Right atrium auricular region (tissue), 2 donors: ENCODE measurements around the gene CD2AP. TPM values are rescaled to one million over a fixed set of nuclear protein-coding genes. Genes with fewer than 3 reads are reported as not detected.

Experiments
- DNase-seq: peaks from one replicate; pipeline ENCODE4 v3.0.0-alpha.2; 2019; ENCODE audit warnings: low spot score
- H3K27ac ChIP-seq, 2 donors: fragments of 200-600 bp; sonication (generic); 1 replicate in 1 of 2; 2 replicates in 1 of 2; pipeline ENCODE4 v1.5.1; 2016 to 2019
- H3K27me3 ChIP-seq, 2 donors: fragments of 200-600 bp; sonication (generic); one replicate each; pipeline versions ENCODE4 v1.5.1 to v1.6.0; 2017 to 2019
- H3K36me3 ChIP-seq: fragments of 200-600 bp; sonication (generic); one replicate; pipeline ENCODE4 v1.5.1; 2016
- H3K4me1 ChIP-seq, 2 donors: fragments of 200-600 bp; sonication (generic); one replicate each; pipeline versions ENCODE4 v1.5.1 to v1.6.0; 2017 to 2019
- H3K4me3 ChIP-seq, 2 donors: fragments of 200-600 bp; sonication (generic); 1 replicate in 1 of 2; 2 replicates in 1 of 2; pipeline ENCODE4 v1.5.1; 2017 to 2019; ENCODE audit warnings: mild to moderate bottlenecking in 1 of 2, moderate library complexity in 1 of 2
- H3K9me3 ChIP-seq, 2 donors: fragments of 200-600 bp; sonication (generic); one replicate each; pipeline ENCODE4 v1.5.1; 2019
- total RNA-seq, 2 donors: library from RNA; depleted of rRNA; stranded (reverse); fragments of >200 nt; gene quantifications; one replicate each; pipeline ENCODE4 v1.1.0, GENCODE V29; 2016
- TF ChIP-seq, protein P1 (sequence below), 2 donors: fragments of 200-600 bp; sonication (generic); IDR thresholded peaks; one replicate each; pipeline ENCODE4 v1.5.1; 2019; ENCODE audit warnings: antibody characterized with exemption in 2 of 2

Gene CD2AP, protein sequence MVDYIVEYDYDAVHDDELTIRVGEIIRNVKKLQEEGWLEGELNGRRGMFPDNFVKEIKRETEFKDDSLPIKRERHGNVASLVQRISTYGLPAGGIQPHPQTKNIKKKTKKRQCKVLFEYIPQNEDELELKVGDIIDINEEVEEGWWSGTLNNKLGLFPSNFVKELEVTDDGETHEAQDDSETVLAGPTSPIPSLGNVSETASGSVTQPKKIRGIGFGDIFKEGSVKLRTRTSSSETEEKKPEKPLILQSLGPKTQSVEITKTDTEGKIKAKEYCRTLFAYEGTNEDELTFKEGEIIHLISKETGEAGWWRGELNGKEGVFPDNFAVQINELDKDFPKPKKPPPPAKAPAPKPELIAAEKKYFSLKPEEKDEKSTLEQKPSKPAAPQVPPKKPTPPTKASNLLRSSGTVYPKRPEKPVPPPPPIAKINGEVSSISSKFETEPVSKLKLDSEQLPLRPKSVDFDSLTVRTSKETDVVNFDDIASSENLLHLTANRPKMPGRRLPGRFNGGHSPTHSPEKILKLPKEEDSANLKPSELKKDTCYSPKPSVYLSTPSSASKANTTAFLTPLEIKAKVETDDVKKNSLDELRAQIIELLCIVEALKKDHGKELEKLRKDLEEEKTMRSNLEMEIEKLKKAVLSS
- 10 to 100 TPM in 1 of 2 donors, 1 to 10 TPM in 1; 9.8 to 10.8 TPM for total RNA-seq

- Histone ChIP-seq H3K27me3 (no peaks in the 10 kb centered on the region), H3K4me1 (peaks cover 0 to 16% of the 10 kb centered on the region in 2 donors), H3K9me3 (no peaks in the 10 kb centered on the region)
Observed at GRCh38 chr6:47477497-47478232, at the start of gene CD2AP. TSS of gene CD2AP (plus strand) at chr6:47477789. CDS start at chr6:47478245, 456 bp downstream.

GRCh38 chr6:47428288-47428687, 49.3 kb upstream of the CD2AP start:
- TF ChIP-seq, protein P1, sequence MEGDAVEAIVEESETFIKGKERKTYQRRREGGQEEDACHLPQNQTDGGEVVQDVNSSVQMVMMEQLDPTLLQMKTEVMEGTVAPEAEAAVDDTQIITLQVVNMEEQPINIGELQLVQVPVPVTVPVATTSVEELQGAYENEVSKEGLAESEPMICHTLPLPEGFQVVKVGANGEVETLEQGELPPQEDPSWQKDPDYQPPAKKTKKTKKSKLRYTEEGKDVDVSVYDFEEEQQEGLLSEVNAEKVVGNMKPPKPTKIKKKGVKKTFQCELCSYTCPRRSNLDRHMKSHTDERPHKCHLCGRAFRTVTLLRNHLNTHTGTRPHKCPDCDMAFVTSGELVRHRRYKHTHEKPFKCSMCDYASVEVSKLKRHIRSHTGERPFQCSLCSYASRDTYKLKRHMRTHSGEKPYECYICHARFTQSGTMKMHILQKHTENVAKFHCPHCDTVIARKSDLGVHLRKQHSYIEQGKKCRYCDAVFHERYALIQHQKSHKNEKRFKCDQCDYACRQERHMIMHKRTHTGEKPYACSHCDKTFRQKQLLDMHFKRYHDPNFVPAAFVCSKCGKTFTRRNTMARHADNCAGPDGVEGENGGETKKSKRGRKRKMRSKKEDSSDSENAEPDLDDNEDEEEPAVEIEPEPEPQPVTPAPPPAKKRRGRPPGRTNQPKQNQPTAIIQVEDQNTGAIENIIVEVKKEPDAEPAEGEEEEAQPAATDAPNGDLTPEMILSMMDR (IDR thresholded peaks at IDR 0.05) = no peak
- peaks cover 0 to 11% of the 10 kb centered on the region in 2 donors for H3K9me3 ChIP-seq
- no peaks in the 10 kb centered on the region for H3K27me3 ChIP-seq
- no peak overlapping the region for H3K4me3 ChIP-seq
- no peaks in the 10 kb centered on the region for H3K4me1 ChIP-seq
- no peak overlapping the region for H3K27ac ChIP-seq
- no peak for DNase-seq
- no peaks in the 10 kb centered on the region for H3K36me3 ChIP-seq

More at GRCh38 chr6:47477497-47478232, at the start of gene CD2AP:
- peak; percentile 73 for DNase-seq
- peak within 1 kb of the TSS; percentile 98 to 99 for H3K27ac ChIP-seq
- TF ChIP-seq, protein P1 (IDR thresholded peaks at IDR 0.05) = peak in 1 of 2 donors; percentile 38
- peak within 1 kb of the TSS; percentile 93 to 98 for H3K4me3 ChIP-seq
- no peaks in the 10 kb centered on the region for H3K36me3 ChIP-seq

DNA sequence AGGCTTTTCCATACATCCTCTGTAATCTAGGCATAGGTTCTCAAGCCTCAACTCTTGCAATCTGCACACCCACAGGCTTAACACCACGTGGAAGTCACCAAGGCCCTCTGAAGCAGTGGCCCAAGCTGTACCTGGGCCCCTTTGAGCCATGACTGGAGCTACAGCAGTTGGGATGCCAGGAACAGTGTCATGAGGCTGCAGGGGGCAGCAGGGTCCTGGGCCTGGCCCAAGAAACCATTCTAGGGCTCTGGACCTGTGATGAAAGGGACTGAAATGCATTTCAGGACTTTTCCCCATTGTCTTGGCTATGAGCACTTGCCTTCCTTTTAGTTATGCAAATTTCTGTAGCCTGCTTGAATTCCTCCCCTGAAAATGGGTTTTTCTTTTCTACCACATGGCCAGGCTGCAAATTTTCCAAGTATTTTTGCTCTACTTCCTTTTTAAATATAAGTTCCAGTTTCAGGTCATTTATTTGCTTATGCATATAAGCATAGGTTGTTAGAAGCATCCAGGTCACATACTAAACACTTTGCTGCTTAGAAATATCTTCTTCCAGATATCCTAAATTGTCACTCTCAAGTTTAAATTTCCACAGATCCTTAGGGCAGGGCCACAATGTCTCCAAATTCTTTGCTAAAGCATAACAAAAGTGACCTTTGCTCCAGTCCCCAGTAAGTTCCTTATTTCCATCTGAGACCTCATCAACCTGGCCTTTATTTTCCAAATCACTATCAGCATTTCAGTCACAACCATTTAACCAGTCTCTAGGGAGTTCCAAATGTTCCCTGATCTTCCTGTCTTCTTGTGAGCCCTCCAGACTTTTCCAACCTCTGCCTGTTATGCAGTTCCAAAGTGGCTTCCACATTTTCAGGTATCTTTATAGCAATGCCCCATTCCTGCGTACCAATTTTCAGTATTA, 48.6 kb upstream of the CD2AP start:
- H3K4me3 ChIP-seq = no peak overlapping the region
- H3K9me3 ChIP-seq = peaks cover 0 to 11% of the 10 kb centered on the region in 2 donors
- TF ChIP-seq, protein P1 (IDR thresholded peaks at IDR 0.05) = no peak
- no peak for DNase-seq
- H3K36me3 ChIP-seq = no peaks in the 10 kb centered on the region
- no peaks in the 10 kb centered on the region for H3K27me3 ChIP-seq
- no peaks in the 10 kb centered on the region for H3K4me1 ChIP-seq
- H3K27ac ChIP-seq = no peak overlapping the region

- Histone ChIP-seq H3K27ac (no peak overlapping the region), H3K27me3 (no peaks in the 10 kb centered on the region), H3K4me1 (no peaks in the 10 kb centered on the region), H3K36me3 (no peaks in the 10 kb centered on the region), H3K9me3 (peaks cover 0 to 9% of the 10 kb centered on the region in 2 donors), H3K4me3 (no peak overlapping the region)
- DNase-seq = no peak
- TF ChIP-seq, protein P1 (IDR thresholded peaks at IDR 0.05) = no peak
Observed at GRCh38 chr6:47434372-47435253, 43.0 kb upstream of the CD2AP start.
